HG03135 (cell line): ENCODE data around the gene MAD1L1.
"Not testable (repeated sequence)": the region's sequence is repeated elsewhere in the genome, so short reads cannot be mapped to it uniquely, and the experiment has no call there.

Experiments
- ATAC-seq: cut with Tn5 transposase; IDR thresholded peaks from one replicate; pipeline ENCODE4 v1.9.1; 2021; ENCODE audit warnings: mild to moderate bottlenecking, moderate library complexity; ENCODE audit not compliant: unreplicated experiment

The MAD1L1 gene

DNA sequence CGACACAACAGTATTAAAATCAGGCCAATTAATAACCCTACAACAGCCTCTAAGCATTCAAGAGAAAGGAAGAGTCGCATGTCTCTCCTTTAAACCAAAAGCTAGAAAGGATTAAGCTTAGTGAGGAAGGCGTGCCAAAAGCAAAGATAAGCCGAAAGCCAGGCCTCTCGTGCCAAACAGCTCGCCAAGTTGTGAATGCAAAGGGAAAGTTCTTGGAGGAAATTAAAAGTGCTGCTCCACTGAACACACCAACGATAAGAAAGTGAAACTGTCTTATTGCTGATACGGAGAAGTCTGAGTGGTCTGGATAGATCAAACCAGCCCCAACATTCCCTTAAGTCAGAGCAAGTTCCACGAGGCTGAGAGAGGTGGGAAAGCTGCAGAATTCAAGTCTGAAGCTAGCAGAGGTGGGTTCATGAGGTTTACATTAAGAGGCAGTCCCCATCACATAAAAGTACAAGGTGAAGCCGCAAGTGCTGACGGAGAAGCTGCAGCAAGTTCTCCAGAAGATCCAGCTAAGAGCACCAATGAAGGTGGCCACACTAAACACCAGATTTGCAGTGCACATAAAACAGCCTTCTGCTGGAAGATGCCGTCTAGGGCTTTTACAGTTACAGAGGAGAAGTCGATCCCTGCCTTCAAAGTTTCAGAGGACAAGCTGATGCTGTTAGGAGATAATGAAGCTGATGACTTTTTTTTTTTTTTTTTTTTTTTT is 194.8 kb downstream of the MAD1L1 start:
- no peak for ATAC-seq

DNA sequence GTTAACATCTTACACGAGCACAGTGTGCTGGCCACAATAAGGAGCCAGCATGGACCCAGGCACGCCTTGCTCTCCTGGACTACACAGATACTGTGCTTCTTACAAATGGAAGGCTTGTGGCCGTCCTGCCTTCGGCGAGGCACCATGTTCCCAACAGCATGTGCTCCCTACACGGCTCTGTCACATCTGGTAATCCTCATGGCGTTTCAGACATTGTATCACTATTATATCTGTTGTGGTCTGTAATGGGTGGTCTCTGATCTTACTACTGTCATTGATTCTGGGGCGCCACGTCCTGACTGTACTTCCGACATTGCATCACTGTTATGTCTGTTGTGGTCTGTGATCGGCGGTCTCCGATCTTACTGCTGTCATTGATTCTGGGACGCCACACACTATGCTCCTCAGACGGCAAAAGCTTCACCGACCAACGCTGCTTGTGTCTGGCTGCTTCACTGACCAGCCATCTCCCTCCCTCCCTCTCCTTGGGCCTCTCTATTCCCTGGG is 195.4 kb downstream of the MAD1L1 start:
- no peak for ATAC-seq

DNA sequence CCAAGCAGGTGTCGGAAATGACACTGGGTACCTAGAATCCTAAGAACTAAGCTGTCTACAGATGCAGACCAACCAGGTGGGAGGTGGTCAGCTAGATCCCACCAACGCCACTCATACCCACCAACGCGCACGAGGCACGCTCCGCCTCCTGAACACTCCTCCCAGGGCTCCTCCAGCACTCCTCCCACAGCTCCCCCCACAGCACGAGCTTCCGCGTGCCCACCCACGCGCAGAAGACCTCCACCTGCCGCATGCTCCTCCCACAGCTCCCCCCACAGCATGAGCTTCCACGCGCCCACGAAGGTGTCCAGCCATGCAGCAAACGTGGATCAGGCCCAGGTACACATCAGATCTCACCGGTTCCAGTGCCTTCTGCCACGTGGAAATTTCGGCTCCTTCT is 196.0 kb downstream of the MAD1L1 start:
- ATAC-seq, result no peak

DNA sequence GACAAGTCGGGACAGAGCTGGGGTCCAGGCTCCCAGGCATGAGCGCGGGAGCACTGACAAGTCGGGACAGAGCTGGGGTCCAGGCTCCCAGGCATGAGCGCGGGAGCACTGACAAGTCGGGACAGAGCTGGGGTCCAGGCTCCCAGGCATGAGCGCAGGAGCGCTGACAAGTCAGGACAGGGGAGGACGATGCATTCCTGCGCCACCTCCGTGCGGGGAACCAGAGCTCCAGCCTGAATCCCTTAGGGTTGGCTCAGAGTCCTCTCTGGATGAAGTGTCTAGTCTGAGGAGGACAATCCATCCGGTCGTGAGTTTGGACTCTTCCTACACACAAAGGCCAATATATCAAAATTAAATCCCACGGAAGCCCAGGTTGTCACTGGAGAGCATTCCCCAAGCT is 196.5 kb downstream of the MAD1L1 start:
- ATAC-seq, result not testable (repeated sequence)

DNA sequence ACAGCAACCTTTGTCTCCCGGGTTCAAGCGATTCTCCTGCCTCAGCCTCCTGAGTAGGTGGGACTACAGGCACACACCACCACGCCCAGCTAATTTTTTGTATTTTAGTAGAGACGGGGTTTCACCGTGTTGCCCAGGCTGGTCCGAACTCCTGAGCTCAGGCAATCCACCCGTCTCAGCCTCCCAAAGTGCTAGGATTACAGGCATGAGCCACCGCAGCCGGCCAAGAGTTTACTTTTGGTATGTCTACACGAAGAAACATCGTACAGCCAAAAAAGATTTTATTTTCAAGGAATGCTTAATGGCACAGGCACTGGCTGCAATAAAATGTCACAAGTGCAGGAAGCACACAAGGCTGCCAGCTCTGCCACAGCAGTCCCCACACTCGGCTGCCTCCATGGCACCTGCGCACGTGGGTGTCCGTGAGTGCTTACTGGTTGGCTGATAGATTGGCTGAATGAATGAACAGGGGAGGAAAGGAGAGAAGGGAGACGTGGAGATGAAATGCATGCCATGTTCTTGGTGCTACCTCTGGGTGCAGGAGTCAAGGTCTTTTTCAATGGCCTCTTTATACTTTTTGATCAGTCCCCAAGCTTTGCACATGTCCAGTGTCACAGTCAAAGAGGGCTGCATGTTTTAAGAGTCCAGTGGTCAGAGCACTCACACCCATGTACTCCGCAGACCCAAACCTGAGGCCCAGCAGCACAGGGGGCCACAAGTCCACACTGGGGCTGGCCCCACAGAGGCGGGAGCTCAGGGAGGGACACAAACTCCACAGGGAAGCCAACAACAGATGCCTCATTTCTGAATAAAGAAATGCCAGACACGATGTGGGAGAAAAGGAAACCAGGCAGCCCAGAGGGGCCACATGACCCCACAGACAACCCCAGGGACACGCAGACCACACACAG is 198.2 kb downstream of the MAD1L1 start:
- ATAC-seq, result no peak

DNA sequence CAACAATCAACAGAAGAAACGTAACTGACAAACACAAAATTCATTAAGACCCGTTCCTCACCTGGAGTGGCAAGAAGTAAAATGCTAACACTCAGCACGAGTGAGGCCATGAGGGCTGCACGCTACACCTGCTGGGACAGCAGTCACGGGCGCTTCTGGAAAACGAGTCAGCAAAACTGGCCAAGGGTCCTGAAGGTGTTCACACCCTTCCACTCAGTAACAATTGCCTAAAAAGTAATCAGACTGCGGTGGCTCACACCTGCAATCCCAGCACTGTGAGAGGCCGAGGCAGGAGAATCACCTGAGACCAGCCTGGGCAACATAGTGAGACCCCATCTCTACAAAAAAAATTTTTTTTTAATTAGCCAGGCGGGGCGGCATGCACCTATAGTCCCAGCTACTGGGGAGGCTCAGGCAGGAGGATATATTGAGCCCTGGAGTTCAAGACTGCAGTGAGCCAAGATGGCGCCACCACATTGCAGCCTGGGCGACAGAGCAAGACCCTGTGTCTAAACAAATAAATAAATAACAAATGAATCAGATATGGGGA is 199.1 kb downstream of the MAD1L1 start:
- ATAC-seq, result no peak

DNA sequence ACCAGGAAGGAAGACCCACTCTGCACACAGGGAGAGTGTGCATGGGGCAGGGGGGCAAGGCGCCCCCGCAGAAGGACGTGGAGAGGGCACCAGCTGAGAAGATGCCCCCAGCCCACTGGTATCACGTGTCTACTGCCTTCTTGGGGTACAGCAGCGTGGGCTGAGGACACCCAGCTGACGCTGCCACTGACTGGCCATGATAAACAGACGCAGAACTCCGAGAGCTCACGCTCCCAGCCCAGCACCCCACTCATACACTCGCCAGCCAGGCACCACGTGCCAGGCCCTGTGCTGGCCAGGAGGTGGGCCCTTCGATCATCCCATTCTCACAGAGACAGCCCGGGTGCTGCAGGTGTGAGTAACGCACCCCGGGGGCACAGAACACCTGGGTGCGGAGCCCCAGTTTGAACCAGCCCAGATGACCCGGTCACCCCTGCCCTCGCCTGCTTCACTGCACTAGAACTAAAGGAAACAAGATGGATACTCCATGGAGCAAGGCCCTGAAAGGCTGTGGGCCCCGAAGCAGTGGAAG is 199.8 kb downstream of the MAD1L1 start:
- no peak for ATAC-seq

DNA sequence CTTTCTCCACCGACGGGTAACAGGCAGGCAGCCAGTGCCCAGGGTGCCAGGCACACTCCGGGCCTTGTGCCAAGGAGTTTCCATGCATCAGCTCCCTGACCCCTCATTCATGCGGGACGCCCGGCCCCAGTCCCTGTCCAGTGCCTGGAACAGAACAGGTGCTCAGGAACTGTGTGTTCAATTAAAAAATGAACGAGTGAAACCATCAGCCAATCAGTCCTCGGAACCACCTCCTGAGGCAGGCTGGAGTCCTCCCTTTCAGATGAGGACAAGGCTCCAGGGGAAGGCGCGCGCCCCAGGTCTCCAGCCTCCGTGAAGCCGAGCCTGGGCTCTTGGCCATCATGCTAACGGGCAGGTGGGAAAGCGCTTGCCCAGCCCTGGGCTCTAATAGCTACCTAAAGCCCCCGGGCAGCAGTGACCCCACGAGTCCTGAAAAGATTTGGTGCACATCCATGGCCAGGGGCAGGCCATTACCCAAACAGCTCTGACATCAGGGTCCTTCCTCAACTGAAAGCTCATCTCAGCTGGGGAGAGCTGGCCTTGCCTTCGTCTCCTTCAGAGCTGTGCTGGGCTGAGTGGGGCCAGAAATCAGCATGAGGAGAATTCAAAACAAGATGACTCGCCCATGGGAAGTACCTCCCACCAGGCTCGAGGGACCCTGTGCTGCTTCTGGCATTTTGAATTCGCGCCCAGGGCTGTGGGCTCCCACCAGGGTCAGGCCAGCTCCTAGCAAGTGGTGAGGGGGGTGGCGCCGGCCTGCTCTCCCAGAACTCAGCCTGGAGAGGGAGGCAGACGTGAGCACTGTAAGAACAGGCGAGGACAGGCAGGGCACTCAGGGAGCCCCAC is 200.5 kb downstream of the MAD1L1 start:
- ATAC-seq, result no peak

DNA sequence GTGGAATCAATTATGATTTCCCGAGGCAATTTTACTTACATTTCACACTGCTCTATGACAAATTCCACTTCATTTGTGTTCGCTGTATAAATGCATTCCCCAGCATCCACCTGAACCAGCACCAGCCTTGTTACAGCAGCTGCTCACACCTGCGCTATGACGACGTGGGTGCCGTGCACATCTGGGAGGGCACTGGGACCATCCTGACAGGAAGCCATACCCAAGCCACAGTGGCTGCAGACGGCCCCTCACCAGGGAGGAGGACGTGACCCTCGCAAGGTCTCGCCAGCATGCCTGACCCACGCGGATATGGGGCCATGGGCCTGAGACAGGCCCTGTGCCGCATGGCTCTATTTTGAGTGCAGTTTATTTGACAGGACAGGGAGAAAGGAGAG is 201.3 kb downstream of the MAD1L1 start:
- no peak for ATAC-seq

DNA sequence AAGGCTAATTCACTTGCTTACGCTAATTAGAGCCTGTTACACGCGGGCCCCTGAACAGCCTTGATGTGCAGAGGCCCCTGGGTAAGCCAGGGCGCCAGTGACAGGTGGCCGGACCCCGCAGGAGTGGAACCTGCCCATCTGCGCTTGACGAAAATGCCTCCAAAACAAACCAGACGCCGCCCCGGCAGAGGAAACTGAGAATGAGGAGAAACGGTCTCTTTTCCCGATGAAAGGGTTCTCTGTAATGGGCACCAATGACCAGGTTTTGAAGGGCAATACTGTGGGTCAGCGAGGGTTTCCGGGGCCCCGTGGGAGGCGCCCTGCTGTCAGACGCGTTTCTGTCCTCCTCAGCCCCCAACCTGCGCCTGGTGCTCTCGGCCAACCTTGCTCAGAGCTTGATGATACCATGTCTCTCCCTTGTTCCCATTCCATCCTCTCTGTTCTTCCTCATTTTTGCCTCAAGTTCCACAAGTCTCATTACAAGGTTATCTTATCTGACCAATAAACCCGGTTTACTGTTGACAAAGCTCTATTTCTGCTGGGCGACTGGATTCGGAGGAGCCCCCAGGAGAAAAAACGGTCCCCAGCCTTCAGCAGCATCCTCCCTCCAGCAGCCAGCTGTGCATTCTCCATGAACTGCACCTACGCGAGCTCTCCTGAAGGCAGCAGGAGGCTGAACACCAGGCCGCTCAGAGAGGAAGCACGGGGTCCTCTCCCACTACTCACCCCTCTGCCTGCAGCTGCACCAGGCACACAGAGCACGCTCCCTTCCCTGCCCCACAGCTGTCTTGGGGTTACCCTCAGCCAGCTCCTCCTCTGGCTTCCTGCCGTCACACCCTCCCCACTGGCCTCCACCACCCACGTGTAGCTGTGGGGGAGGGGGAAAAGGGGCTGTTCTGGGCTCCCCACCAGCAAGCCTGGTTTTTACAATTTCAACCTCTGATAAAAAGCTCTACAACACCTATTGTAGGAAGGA is 202.0 kb downstream of the MAD1L1 start:
- no peak for ATAC-seq

DNA sequence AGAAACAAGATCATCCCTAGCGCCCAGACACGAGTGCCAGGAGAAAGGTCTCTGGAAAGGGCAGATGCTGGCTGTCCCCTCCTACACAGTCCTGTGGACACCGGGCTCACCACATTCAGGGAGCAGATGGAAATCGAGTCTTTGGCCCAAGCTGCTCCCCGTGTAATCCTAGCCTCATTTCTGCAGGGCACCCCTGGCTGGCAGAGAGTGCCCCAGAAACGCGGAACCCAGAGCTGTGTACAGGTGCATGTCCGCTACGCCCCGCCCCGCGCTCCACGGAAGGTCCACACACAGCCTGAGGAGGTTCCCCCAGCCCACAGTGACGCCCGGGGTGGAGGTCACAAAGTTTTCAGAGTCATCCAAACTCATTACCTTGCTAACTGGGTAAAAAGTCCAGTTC is 202.8 kb downstream of the MAD1L1 start:
- ATAC-seq, result no peak

DNA sequence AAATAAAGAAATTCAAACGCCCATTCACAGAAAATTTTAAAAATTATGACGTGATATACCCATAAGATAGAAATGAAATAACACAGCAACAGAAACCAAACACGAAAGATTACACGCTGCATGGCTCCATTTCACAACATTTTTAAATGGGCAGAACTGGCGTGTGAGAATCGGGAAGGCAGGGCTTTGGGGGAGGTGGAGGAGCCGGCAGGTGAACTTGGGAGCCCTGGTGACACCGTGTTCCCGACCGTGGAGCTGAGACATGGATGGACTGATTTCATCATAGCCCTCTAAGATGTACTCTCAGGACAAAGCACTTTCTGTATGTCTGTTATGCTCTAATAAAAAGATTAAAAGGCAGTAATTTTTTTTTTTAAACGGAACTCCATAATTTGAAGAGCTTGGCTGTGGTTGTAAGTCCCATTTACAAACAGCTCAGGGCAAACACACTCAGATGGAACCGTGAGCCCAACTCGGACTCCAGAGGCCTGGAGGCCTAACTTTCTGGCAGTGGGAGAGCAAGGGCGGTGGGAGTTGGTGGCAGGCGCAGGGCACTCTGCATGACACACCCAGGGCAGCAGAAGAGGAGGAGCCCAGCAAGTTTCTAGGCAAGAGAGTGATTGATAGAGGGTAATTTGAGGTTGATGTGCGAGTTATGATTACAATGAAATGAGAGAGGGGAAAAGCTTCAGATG is 203.4 kb downstream of the MAD1L1 start:
- no peak for ATAC-seq

DNA sequence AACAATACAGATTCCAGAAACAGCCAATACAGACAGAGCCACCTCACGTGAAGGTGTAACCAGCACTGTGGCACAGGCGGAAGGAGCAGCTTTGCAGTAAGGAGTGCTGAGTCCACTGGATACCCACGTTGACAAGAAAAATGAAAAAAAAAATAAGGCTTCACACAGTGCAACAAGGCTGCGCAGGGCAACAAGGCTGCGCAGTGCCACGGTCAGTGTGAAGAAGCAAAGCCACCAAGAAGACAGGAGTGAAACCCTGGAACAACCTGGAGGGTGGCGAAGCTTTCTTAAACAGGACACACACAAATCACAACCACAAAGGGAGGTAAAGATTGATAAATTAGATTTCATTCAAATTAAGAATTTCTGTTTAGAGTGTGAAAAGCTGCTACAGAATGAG is 204.0 kb downstream of the MAD1L1 start:
- ATAC-seq, result no peak

DNA sequence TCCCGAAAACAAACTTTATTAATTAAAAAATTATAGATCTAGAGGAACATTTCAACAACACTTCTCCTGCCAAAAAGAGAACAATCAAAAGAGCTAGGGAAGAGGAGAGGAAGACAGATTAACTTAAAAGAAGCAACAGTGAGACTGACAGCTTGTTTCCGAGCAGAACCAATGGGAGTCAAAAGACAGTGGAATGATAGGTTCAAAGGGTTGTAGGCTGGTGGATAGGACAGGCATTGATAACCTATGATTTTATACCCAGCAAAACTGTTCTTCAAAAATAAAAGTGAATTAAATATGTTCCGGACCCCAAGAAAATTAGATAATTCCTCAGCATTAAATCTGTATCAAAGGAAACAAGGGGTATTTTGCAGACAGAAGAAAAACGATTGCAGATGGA is 207.6 kb downstream of the MAD1L1 start:
- no peak for ATAC-seq

DNA sequence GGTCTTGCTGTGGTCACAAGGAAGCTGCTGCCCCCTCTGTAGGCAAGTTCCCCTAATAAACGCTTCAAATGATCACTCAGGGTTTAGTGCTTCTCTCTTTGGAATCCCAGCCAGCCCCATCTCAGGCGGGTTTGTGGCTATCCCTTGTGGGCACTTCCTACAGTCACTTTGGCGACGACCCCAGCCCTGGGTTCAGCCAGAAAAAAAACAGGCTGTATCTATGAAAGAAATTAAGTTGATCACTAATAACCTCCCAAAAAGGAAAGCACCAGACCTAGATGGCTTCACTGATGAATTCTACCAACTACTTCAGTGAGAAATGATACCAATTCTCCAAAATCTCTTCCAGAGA is 208.2 kb downstream of the MAD1L1 start:
- no peak for ATAC-seq

DNA sequence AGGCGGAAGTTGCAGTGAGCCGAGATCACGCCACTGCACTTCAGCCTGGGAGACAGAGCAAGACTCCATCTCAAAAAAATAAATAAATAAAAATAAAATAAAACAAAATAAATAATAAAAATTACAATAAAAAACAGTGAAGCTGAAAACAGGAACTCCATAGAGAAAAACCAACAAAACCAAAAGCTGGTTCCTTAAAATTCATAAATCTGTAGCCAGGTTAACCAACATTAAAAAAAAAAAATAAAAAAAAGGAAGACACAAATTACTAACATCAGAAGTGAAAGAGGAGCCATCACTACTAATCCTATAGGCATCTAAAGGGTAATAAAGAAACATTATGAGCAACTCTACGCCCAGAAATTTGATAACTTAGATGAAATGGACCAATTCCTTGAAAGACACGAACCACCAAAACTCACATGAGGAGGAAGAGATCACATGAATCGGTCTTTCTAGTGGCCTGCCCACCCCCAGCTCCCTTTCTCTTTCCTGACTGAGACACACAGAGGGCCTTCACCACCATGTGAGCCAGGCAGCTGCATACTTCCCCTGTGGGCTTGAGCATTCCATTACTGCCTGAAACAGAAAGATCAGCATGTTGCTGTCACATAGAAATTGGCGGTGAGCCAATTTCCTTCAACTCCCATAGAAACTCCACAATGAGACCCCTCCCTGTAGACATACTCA is 208.7 kb downstream of the MAD1L1 start:
- ATAC-seq, result no peak

DNA sequence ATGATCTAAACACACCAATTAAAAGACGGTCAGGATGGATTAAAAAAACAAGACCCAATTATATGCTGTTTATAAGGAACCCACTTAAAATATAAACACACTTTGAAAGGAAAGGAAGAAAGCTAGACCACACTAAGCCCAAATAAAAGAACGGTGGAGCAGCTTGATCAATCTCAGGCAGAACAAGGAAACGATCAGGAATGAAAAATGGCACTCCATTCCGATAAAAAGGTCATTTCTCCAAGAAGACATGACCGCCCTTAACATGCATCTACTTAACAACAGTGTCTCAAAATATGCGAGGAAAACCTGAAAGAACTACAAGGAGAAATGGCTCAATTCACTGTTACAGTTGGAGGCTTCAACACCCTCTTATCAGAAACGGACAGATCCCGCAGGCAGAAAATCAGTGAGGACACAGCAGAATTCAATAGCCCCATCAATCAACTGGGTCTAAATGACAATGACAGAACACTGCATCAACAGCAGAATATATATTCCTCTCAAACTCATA is 210.0 kb downstream of the MAD1L1 start:
- no peak for ATAC-seq

DNA sequence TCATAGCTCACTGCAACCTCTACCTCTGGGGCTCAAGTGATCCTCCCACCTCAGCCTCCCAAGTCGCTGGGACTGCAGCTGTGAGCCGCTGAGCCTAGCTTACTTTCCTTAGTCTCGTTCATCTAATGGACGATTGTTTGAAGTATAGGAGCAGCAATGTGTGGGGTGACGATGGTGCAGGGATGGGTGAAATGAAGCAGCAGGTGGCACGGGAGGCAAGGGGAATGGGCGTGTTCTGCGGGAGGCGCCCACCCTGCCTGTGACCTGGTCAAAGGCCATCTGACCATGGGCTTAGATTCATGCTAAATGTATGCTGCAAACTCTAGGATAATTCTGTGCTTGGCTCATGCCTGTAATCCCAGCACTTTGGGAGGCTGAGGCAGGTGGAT is 210.7 kb downstream of the MAD1L1 start:
- ATAC-seq, result no peak
